GM12801 (cell line): ENCODE results near the gene PAFAH2.

Source experiments
- CTCF ChIP-seq: IDR thresholded peaks from one replicate; pipeline ENCODE4 v1.5.1; 2011; ENCODE audit warnings: control low read depth; ENCODE audit not compliant: insufficient read length; ENCODE audit errors: extremely low read depth

Gene PAFAH2

GRCh38 chr1:26029864-26030481 is 32.1 kb upstream of the PAFAH2 start:
- TF ChIP-seq CTCF: no peak

GRCh38 chr1:26029054-26029863 is 31.4 kb upstream of the PAFAH2 start:
- TF ChIP-seq CTCF: no peak

GRCh38 chr1:26028490-26028980 is 30.7 kb upstream of the PAFAH2 start:
- TF ChIP-seq CTCF: no peak

GRCh38 chr1:26027716-26028489 is 30.0 kb upstream of the PAFAH2 start:
- TF ChIP-seq CTCF: no peak

- TF ChIP-seq CTCF: no peak
Observed at GRCh38 chr1:26025517-26025916, 27.7 kb upstream of the PAFAH2 start.

- TF ChIP-seq CTCF: no peak
Observed at GRCh38 chr1:26025060-26025459, 27.2 kb upstream of the PAFAH2 start.

GRCh38 chr1:26023826-26024225 is 26.0 kb upstream of the PAFAH2 start:
- no peak for TF ChIP-seq CTCF
